Endothelial cell of umbilical vein (primary cell): ENCODE data around the gene ITGA1. TPM values are rescaled to one million over a fixed set of nuclear protein-coding genes. Genes with fewer than 3 reads are reported as not detected.

Experiments used
- BruUV-seq: library from RNA; stranded (reverse); fragments of 400-500 nt; replicated peaks from 2 replicates; lab custom pipeline; 2021; lab: Mats Ljungman, UMichigan
- CTCF ChIA-PET: fragments of 300-600, 350-600 bp; sonication (Branson Sonifier 250); formaldehyde crosslinking; loops from one replicate; lab custom pipeline; 2021; ENCODE audit warnings: antibody characterized with exemption, inconsistent platforms; lab: Charles Lee
- POLR2A ChIA-PET: fragments of 300-600, 350-600 bp; sonication (Branson Sonifier 250); formaldehyde crosslinking; loops from one replicate; lab custom pipeline; 2021; ENCODE audit warnings: antibody characterized with exemption, inconsistent platforms; lab: Charles Lee
- DNase-seq: peaks from one replicate; pipeline ENCODE4 v3.0.0-alpha.2; 2011; ENCODE audit warnings: low read depth, low spot score
- FAIRE-seq: peaks from 2 replicates; lab custom pipeline; 2011; peaks lifted over from hg19 to GRCh38; lab: Jason Lieb, UNC
- H2AFZ ChIP-seq: 2 replicates; pipeline ENCODE4 v1.6.0; 2012; ENCODE audit warnings: low read depth, low read length, control low read depth, inconsistent platforms
- H3K27ac ChIP-seq: 2 replicates; pipeline ENCODE4 v1.5.1; 2011; ENCODE audit warnings: low read depth, mild to moderate bottlenecking, control low read depth, low read length, moderate library complexity; ENCODE audit not compliant: insufficient read depth
- H3K27me3 ChIP-seq, 2 experiments: 2 replicates each; pipeline versions ENCODE4 v1.6.0 to v1.6.1; 2011; ENCODE audit warnings: low read length in 2 of 2, mixed read lengths in 1 of 2; ENCODE audit not compliant: control insufficient read depth in 2 of 2, insufficient read depth in 2 of 2
- H3K36me3 ChIP-seq, 2 experiments: 2 replicates in 1 of 2; 3 replicates in 1 of 2; pipeline ENCODE4 v1.5.1; 2011; ENCODE audit warnings: low read length in 2 of 2, mild to moderate bottlenecking in 1 of 2, moderate library complexity in 1 of 2; ENCODE audit not compliant: control insufficient read depth in 2 of 2, insufficient read depth in 2 of 2; ENCODE audit errors: extremely low read depth in 1 of 2
- H3K4me1 ChIP-seq: 3 replicates; pipeline ENCODE4 v1.5.1; 2011; ENCODE audit warnings: mild to moderate bottlenecking, low read length; ENCODE audit not compliant: control insufficient read depth, insufficient read depth; ENCODE audit errors: extremely low read depth
- H3K4me2 ChIP-seq: 2 replicates; pipeline ENCODE4 v1.6.1; 2011; ENCODE audit warnings: low read length, control low read depth, mixed read lengths; ENCODE audit not compliant: insufficient read depth
- H3K4me3 ChIP-seq, 3 experiments: fragments of 200-600 bp in 1 of 3; sonication (generic), shearing (Covaris generic) in 1 of 3; replicated peaks in 1 of 3; 2 replicates each; pipeline ENCODE4 v1.5.1; 2011 to 2016; ENCODE audit warnings: control low read depth in 3 of 3, low read length in 3 of 3, mild to moderate bottlenecking in 2 of 3, inconsistent platforms in 1 of 3, low read depth in 1 of 3, moderate library complexity in 1 of 3; ENCODE audit not compliant: insufficient read depth in 1 of 3
- H3K79me2 ChIP-seq: 2 replicates; pipeline ENCODE4 v1.6.0; 2012; ENCODE audit warnings: low read length, inconsistent platforms; ENCODE audit not compliant: control insufficient read depth, insufficient read depth
- H3K9ac ChIP-seq: replicated peaks from 2 replicates; pipeline ENCODE3; 2011; ENCODE audit warnings: low read length, control low read depth; ENCODE audit not compliant: insufficient read depth; ENCODE audit errors: extremely low read depth
- H3K9me1 ChIP-seq: replicated peaks from 3 replicates; pipeline ENCODE4 v1.6.0; 2011; ENCODE audit warnings: mild to moderate bottlenecking, low read length; ENCODE audit not compliant: control insufficient read depth, insufficient read depth; ENCODE audit errors: extremely low read depth
- H3K9me3 ChIP-seq: replicated peaks from 2 replicates; pipeline ENCODE4 v1.5.1; 2012; ENCODE audit warnings: low read length, inconsistent platforms; ENCODE audit not compliant: control insufficient read depth, insufficient read depth
- H4K20me1 ChIP-seq: replicated peaks from 2 replicates; pipeline ENCODE3; 2011; ENCODE audit warnings: mild to moderate bottlenecking, low read length; ENCODE audit not compliant: control insufficient read depth, insufficient read depth; ENCODE audit errors: extremely low read depth
- FOS ChIP-seq: IDR thresholded peaks from 2 replicates; pipeline ENCODE4 v1.6.1; 2011; ENCODE audit warnings: mild to moderate bottlenecking, low read length, moderate library complexity, borderline replicate concordance; ENCODE audit not compliant: insufficient read depth
- GATA2 ChIP-seq: IDR thresholded peaks from 2 replicates; pipeline ENCODE4 v1.7.0; 2011; ENCODE audit warnings: low read depth, mild to moderate bottlenecking, moderate library complexity, mixed read lengths, low read length; ENCODE audit not compliant: insufficient read length, insufficient read depth
- JUN ChIP-seq: IDR thresholded peaks from 2 replicates; pipeline ENCODE4 v1.6.1; 2011; ENCODE audit warnings: borderline replicate concordance, low read depth; ENCODE audit not compliant: insufficient read length, insufficient read depth
- MYC ChIP-seq: IDR thresholded peaks from one replicate; pipeline ENCODE4 v1.6.1; 2011; ENCODE audit warnings: mild to moderate bottlenecking, low read depth, low read length
- POLR2AphosphoS5 ChIP-seq: IDR thresholded peaks from 2 replicates; pipeline ENCODE4 v1.6.1; 2012; ENCODE audit warnings: low read depth, mild to moderate bottlenecking, control low read depth, low read length, moderate library complexity; ENCODE audit not compliant: insufficient read depth
- dilution Hi-C: fragments of 300-500 bp; cut with MboI; formaldehyde crosslinking; loops from one replicate; pipeline ENCODE4 v1.15.0; 2019; ENCODE audit warnings: low sequenced_read_pairs; ENCODE audit not compliant: extremely low pct_ligation_motif_present
- intact Hi-C: fragments of 100-400 bp; cut with micrococcal nuclease; formaldehyde crosslinking; loops from one replicate; pipeline ENCODE4 v1.10.0; 2022
- polyA plus RNA-seq, 4 experiments: library from polyadenylated mRNA; depleted of rRNA in 3 of 4; stranded (reverse) in 3 of 4; unstranded in 1 of 4; fragments of >200 nt; gene quantifications; 2 replicates each; pipeline versions ENCODE4 v1.2.1 to v1.2.3, GENCODE V29; 2011 to 2012; ENCODE audit warnings: missing spikeins in 1 of 4
- total RNA-seq: library from RNA; stranded (reverse); gene quantifications from 2 replicates; pipeline ENCODE4 v1.2.3, GENCODE V29; 2021
- TF ChIP-seq, protein P1 (sequence below): IDR thresholded peaks from 2 replicates; pipeline ENCODE4 v1.6.1; 2011; ENCODE audit not compliant: insufficient read depth, insufficient read length
- TF ChIP-seq, protein P2 (sequence below), 2 donors: IDR thresholded peaks; 1 replicate in 1 of 2; 2 replicates in 1 of 2; pipeline ENCODE4 v1.5.1; 2011; ENCODE audit warnings: low read length in 2 of 2, mild to moderate bottlenecking in 2 of 2, moderate library complexity in 2 of 2, control low read depth in 1 of 2, inconsistent platforms in 1 of 2, low read depth in 1 of 2; ENCODE audit not compliant: insufficient read depth in 1 of 2; ENCODE audit errors: extremely low read depth in 1 of 2

ITGA1 gene
- total and polyA plus RNA-seq, 2 donors (not counting 3 experiments of a cell fraction or from before 2014, with no cell fraction given), result 0.65 to 1.9 TPM

- no peaks in the 10 kb centered on the region for H3K4me1 ChIP-seq
- no peaks in the 10 kb centered on the region for H3K79me2 ChIP-seq
- FAIRE-seq (no peak), DNase-seq (no peak)
- no peaks in the 10 kb centered on the region for H3K9me3 ChIP-seq
- no peaks in the 10 kb centered on the region for H3K9me1 ChIP-seq
- no peak overlapping the region for H3K9ac ChIP-seq
- POLR2A ChIA-PET, result interaction anchor here (1.0 kb wide), 1 partner anchor 51 kb away, joined by 5 read pairs; no protein-coding TSS in a partner anchor
- intact Hi-C loops, result no loop called here
- H3K27ac ChIP-seq, result no peak overlapping the region
- no TSS peak for BruUV-seq
- no peak overlapping the region for H3K4me2 ChIP-seq
- no peak overlapping the region for H2AFZ ChIP-seq
- no peaks in the 10 kb centered on the region for H3K36me3 ChIP-seq
- H4K20me1 ChIP-seq, result no peaks in the 10 kb centered on the region
- H3K4me3 ChIP-seq, result no peak overlapping the region
- dilution Hi-C loops, result no loop called here
- CTCF ChIA-PET, result interaction anchor here (3.5 kb wide), 1 partner anchor 86 kb away, joined by 10 read pairs; no protein-coding TSS in a partner anchor
- H3K27me3 ChIP-seq, result no peaks in the 10 kb centered on the region
- no peak for TF ChIP-seq POLR2AphosphoS5
- TF ChIP-seq, protein P1, sequence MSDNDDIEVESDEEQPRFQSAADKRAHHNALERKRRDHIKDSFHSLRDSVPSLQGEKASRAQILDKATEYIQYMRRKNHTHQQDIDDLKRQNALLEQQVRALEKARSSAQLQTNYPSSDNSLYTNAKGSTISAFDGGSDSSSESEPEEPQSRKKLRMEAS, result no peak
- no peak for TF ChIP-seq GATA2
- no peak for TF ChIP-seq FOS
- TF ChIP-seq, protein P2, sequence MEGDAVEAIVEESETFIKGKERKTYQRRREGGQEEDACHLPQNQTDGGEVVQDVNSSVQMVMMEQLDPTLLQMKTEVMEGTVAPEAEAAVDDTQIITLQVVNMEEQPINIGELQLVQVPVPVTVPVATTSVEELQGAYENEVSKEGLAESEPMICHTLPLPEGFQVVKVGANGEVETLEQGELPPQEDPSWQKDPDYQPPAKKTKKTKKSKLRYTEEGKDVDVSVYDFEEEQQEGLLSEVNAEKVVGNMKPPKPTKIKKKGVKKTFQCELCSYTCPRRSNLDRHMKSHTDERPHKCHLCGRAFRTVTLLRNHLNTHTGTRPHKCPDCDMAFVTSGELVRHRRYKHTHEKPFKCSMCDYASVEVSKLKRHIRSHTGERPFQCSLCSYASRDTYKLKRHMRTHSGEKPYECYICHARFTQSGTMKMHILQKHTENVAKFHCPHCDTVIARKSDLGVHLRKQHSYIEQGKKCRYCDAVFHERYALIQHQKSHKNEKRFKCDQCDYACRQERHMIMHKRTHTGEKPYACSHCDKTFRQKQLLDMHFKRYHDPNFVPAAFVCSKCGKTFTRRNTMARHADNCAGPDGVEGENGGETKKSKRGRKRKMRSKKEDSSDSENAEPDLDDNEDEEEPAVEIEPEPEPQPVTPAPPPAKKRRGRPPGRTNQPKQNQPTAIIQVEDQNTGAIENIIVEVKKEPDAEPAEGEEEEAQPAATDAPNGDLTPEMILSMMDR (IDR thresholded peaks at IDR 0.05; ENCODE audit: extremely low read depth in 1 of 2, insufficient read depth in 1 of 2, low read depth in 1 of 2, low read length in 2 of 2), result no peak
- no peak for TF ChIP-seq JUN
- TF ChIP-seq MYC, result no peak
These were observed 8.9 kb upstream of the ITGA1 start for GRCh38 chr5:52778781-52779180.
